Measurements from ENCODE around the gene ABCB11.
"Not testable (repeated sequence)": the region's sequence is repeated elsewhere in the genome, so short reads cannot be mapped to it uniquely, and the experiment has no call there.

Gene ABCB11

DNA sequence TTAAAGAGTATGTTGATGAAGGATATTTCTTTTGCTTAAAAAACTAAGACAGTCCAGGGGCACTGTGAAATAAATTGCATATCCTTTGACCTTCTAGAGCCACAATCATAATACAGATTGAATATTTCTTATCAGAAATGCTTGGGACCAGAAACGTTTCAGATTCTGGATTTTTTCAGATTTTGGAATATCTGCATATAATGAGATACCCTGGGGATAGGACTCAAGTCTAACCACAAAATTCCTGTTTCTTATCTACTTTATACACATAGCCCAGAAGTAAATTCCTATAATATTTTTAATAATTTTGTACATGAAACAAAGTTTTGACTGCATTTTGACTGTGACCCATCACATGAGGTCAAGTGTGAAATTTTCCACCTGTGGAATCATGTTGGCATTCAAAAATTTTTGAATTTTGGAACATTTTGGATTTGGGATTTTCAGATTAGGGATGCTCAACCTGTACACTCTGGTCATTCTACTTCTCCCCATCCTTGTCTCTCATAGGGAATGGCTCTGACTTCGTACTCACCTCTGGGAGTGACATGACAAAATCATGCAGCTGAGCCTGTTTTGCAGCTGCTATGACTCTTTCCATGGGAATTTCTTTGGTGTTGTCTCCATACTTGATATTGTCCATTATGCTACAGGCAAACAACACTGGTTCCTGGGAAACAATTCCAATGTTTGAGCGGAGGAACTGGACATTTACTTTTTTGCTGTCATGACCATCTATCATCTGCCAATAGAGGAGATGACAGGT lies 104.3 kb downstream of the ABCB11 start:
- DNase-seq, result no peak

DNA sequence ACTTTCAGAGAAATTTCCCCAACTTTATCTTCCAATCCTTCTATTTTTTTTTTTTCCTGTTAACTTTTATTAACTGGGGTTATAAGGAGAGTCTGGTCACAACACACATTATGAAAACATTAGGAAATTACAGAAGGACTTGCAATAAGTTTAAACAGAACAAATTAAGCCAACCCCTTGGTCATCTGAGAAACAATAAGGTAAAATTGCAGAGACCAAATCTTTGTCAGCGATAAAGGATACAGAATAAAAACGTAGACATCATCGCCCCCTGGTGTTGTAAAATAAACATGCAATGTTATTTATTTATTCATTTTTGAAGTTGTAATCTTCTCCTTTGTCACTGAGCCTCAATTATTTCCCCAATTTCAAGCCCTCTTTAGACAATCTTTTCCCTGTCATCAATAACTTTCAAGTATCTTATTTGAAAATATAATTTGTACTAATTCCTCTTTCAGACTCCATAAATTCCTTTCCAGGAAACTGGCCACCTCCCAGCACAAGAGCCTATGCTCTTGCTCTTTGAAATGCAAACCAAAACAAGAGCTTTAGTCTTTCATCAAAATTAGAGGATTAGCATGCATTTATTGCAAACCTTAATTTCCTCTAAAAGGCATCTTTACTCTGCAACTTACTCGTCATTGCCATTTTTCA lies 110.5 kb downstream of the ABCB11 start:
- peak in 1 of 2 donors; percentile 51 for DNase-seq

DNA sequence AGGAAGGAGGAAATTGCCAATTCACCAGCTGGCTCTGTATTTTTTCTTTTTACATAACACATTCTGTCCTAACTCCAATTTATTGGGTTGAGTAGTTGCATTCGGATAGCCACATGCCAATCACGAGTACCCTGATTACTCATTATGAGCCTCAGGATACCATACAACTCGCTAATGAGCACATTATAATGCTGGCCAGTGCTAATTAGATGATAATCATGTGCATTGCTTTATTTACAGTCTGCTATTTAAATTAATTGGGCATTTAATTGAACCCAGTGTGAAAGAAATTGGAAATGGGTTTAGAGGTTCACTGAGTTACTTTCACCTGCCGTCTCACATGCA lies 114.8 kb downstream of the ABCB11 start:
- DNase-seq, result no peak

DNA sequence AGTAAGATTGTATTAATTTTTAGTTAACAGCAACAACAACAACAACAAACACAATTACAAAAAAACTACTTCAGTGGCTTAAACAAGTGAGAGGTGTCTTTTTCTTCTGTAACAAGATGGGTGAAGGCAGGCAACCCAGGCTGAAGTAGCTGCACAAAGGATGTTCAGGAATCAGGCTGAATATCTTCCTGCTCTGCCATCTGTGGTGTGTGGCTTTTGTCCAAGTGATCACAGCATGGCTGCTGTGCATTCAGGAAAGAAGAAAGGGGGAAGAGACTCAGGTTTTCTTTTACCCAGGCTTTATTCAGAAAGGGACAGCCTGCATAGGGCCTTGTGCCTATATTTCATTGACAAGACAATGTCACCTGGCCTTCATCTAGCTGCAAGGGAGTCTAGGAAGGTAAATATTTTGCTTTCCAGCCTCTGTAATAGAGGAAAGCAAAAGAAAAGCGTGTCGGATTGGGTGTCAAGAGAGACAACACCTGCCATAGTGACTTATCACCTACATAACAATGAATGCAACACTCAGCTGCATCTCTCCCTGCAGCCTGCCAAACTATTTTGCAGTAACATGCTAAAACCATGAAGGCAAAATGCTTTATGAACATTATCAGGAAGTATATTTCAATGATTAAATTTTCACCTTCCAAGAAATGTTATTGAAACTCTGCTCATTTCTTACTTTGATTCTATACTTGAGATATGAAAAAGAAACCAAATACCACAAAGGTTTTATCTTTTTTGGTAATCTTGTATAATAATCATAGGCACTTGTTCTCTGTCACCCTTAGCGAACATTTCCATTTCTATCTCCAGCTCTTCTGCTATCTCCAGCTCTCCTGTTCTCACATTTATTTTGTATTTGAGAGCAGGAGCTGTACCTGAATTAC lies 115.4 kb downstream of the ABCB11 start:
- no peak for DNase-seq

DNA sequence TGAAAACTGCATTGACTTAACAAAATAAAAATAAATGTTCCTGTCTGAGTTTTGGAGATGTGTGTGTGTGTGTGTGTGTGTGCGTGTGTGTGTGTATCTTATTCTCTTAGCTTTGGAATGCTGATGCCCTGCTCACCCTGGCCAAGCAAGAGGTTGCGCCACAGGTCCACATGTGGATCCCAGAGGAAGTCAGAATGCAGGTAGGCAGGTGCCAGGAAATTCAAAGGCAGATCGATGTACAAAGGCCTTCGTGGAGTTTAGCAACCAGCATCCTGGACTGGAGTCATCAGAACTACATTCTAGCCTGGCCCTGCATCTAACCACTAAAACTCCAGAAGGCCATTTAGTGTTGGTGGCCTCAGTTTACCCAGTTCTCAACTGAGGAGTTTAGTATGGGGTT lies 117.6 kb downstream of the ABCB11 start:
- no peak for DNase-seq

DNA sequence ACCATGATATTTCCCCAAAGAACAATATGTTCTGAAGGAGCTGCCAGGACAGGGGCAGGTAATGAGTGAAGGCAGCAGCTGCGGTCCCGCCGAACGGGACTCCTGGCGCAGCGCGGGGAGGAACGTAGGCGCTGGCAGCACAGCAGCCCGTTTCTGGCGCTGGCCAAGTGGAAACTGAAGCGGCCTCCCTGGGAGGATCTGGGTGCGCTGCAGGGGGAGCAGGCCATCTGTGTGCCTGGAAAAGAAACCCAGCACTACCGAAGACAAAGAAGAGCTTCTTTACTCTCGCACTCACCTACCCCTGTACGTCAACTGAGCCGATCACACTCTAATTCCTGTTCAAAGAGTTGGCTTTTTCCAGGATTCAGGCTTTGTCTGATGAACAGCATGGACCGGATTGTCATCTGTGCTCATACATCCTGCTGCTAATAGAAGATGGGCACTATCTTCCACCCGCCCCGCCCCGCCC lies 118.2 kb downstream of the ABCB11 start:
- DNase-seq, result no peak

DNA sequence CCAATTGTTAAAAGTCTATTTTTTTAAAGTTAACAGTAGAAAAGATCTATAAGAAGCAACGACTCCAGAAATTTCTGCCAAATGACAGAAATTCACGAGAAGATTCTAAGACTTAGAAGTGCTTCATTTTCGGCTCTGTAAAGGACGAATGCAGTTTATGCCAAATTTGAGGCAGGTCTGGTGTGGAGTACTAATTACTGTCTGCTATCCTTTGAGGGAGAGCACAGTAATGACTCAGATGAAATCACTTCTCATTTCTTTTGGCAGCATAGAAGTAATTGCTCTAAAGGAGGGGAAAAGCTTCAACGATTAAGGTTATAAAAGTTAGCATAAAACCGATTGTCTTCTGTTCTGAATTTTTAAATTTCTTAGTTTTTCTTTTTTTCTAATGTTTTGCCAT lies 118.7 kb downstream of the ABCB11 start:
- DNase-seq, result no peak

DNA sequence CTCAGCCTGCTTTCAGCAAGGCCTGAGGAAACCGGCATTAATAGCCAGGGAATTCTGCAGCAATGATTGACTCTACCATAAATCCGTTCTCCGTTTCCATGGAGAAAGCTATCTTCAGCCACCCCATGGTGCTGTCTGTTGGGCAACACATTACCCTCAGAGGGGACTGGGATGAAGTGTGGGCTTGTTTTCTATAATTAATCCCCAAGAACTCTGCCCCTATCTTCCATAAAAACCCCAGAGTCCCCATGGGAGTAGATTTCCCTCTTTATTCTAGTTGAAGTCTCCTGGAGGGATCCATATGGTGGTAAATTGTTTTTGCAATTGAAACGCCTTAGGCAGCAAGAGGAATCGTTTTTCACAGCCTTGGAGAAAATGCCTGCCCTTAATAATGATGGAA lies 120.8 kb downstream of the ABCB11 start:
- no peak for DNase-seq

DNA sequence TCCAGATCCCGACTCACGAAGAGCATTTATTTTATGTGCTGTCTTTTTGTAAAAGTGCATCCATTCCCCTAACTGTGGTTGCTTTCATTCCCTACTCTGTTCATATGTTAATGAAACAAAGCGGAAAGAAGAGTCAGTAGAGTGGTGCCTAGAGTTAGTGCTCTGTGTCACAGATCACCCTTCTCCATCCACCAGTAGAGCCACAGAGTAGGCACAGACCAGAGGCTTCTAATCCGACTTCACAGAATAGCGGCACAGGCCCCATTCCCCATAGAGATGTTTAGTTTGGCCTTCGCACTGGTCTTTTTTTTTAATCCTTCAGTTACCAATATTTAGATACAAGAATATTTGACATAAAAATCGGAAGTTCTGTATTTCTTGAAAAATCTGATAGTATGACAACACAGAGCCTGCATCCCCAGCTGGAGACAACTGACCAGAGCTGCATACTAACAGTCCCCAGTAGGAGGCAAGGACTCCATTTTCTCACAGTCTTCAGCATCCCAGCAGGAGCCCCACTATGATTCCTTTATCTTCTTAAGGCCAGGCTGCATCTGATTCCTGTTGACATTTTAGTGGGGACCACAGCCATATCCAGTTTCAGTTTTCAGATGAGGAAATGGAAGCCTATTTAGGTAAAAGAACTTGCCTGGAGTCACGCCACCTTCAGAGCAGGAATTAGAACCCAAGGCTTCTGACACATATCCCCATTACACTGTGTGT lies 123.0 kb downstream of the ABCB11 start:
- no peak for DNase-seq

DNA sequence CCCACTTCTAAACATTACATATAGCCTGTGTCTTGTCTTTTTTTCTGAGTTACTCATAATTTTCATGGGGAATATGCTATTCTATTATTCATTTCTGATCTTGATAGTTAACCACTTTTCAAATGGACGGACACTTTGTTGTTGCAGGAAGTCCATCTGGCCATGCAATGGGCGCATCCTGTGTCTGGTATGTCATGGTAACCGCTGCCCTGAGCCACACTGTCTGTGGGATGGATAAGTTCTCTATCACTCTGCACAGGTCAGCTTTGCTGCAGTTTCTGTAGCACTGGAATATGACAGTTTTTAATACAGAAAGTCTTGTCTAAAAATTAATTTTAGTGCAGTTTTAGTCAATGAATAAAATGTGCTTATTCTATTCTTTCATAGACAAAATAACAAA lies 126.8 kb downstream of the ABCB11 start:
- DNase-seq, result no peak

DNA sequence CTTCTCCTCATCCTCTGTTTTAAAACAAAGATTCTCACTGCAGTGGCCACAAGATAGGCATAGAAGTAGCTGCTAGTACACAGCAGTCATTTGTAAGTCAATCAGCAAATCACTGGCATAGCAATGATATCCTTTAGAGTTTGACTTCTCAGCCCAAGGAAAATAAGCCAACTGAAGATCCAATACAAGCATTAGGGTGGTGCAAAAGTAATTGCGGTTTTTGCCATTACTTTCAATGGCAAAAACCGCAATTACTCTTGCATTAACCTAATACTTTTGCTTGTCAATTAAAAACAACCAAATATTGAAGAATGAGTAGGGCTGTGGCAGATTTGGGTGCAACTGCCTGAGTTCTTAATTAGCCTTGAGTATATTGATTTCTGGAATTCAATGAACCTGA lies 127.2 kb downstream of the ABCB11 start:
- no peak for DNase-seq

DNA sequence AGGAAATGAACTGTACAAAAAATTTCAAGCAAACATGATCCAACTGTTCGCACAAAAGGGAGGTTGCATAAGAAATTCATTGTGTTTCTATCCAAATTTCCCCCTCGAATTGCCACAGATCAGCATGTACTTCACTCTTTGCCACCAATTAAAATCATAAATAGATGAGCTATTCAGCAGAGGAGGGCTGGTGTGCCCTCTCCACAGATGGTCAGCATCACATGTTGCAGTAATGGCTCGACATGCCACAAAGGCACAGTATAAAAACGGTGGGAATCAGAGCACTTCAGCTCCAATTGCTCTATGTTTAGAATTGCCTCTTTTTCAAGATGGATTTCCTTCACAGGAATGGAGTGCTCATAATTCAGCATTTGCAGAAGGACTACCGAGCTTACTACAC lies 130.1 kb downstream of the ABCB11 start, which contains the start of gene G6PC2:
Gene G6PC2 (plus strand): TSS at position 289 of the 400 bp plus-strand sequence. CDS start 41 bp downstream, at position 330.
- DNase-seq, result no peak

DNA sequence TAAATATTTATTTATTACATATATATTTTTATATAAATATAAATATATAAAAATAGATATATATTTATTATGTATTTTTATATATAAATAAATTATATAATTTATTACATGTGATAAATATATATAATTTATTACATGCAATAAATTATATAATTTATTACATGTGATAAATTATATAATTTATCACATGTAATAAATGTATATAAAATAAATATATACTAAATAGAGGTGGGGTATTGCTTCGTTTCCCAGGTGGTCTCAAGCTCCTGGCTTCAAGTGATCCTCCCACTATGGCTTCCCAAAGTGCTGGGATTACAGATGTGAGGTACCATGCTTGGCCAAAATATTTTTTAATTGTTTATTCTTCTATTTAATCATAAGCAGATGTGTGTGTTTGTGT lies 133.7 kb downstream of the ABCB11 start:
- no peak for DNase-seq

DNA sequence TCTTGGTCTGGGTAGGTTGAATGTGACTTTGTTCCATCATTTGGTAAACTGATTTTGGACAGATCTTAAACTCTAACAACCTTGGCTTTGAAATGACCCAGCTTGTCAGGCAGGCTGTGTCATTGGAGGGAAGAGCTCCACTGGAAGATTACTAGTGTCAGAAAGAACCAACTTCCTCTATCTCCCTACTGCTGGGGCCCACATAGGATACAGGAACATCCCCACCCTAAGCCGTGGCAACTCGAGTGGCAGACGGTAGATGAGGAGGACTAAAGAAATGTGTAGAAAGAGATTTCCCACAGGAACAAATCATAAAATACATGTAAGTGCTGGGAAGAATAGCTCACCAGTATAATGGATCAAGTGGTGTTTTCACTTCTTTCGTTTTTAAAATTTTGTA lies 134.3 kb downstream of the ABCB11 start:
- no peak for DNase-seq

DNA sequence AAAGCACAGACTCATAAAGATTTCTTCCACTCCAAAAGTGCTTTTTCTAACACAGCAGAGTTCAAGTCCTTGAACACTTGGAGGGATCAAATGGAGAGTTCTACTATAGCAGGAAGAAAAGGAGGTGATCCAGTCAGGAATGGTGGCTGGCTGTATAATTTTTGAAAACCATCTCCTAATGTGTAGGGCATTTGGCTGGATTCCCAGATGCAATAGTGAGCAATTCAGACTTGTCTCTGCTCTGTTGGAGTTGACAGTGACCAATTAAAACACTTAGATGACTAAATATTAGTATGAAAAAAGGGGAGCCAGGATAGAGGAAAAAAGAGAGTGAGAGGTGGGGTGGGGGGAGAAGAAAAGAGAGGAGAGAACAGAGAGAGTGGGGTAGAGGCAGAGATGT lies 135.4 kb downstream of the ABCB11 start:
- no peak for DNase-seq

DNA sequence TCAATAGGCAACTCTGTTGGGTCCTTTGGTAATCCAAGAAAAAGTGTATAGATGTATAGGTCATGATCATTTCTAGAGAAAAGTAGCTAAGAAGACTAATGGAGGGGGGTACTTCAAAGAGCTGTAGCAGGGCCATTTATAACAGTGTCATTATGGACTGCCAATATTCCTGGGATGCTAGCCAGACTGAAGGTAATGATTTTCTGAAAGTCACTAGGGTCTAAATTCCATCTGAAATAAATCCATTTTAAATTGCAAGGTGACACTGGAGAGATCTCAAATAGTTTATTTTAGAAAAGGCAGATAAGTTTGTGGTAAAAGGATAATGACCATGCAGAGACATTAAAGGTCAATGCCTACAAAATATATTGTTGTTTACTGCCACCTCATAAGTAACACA lies 136.4 kb downstream of the ABCB11 start:
- DNase-seq, result no peak

DNA sequence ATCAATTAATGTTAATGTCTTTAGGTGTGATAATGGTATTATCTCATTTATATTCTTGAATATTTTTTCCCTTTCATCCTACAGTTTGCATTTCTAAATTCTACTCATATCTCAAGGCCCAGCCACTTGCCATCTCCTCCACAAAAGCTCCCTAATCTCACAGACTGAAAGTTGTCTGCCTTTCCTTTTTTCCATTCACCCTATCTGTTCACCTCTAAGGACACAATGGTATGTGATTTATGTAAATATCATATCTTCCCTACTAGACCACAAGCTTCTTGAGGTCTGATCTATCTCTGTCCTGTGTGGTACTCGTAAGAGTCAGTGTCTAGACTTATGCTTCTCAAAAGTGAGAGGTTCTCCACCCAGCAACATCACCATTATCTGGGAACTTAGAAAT lies 137.0 kb downstream of the ABCB11 start:
- DNase-seq, result no peak

DNA sequence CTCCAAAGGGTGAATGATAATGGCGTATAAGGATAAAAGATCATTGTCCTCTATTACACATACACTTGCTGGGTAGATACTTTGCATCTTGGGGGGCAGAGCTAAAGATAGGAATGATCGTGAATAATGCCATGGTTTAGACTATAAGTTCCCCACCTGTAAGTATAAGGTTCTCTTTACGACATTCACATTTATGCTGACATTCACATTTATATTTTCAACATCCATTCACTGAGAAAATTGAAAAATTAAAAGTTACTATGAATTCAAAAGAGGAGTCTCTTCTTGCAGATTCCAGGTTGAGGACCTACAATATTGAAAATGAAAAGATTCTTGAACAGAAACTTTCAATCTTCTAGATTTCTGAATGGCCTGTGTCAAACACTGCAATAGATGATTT lies 138.8 kb downstream of the ABCB11 start:
- DNase-seq, result no peak

DNA sequence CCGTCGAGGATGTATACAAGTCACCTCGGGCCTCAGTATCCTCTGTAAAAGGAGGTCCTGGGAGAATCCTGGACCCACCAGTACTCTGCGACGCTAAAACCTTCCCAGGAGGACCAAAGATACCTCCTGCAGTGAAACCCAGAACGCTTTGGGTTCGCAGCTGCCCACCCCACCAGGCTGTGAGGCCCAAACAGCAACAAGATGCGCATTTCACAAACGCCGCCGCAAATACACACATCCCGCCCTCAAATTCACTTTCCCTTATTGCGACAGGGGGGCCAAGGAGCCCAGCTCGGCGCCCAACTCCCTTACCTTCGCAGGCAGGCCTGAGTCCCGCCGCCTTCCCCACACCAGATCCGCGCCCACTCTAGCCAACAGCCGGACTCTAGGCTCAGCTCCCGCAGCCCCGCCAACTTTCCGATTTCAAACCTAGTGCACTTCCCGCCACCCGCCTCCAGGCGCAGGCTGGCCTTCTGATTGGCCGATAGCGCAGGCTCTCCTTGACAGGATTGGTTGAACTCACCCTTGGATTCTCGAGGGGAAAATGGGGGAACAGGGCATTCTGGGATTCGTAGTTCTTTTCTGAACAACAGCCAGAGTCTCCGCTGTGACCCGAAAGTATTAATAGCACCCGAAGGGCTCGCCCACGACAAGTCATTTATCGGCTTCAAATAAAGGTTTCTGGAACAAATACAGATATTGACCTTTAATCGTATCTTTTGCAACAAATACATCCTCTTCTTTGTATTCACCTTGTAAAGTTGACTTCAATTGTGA lies 140.9 kb downstream of the ABCB11 start, which contains the start of gene SPC25:
Gene SPC25 (minus strand): TSS at position 425 of the 777 bp plus-strand sequence. CDS start 911 bp downstream, outside the sequence.
- DNase-seq, result peak; percentile 88 to 92

DNA sequence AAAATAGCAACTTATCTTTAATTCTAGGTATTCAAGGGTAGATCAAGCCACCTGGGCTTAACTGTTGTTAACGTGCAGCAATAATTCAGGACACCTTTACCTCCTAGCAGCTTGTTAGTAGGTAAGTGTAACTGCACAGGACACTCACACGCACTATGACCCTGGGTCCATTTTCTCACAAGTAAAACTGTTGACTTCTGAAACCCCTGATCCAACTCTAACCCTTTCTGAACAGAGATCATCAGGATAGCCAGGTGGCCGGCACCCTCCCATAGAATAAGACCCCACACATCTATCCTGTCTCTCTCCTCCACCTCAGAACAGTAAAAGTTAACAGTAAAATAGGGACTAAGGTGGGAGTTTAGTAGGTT lies 141.5 kb downstream of the ABCB11 start:
- no peak for DNase-seq

DNA sequence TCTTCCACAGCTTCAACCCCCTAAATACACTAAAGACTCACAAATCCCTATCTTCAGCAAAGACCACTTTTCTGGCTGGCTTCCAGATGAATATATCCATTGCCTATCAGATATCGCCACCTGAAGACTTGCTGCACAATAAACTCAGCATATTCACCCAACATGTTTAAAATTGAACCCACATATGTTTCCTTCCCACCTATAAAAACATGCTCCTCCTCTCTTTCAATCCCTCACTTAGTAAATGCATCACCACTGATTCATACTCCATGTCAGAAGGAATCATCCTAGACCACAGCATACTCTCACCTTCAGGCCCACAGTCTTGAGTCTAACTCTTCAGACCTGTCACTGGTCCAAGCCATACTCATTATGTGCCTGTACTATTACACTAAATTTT lies 146.1 kb downstream of the ABCB11 start:
- no peak for DNase-seq

DNA sequence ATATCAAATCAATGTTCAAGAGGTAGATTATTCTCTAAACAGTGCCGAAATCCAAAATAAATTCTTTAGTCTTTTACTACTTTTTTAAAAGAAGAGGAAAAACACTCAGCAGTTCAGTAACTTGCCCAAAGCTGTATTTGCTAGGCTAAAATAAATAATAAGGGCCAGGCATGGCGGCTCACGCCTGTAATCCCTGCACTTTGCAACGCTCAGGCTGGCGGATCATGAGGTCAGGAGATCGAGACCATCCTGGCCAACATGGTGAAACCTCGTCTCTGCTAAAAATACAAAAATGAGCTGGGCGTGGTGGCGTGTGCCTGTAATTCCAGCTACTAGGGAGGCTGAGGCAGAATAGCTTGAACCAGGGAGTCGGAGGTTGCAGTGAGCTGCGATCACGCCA lies 149.0 kb downstream of the ABCB11 start:
- not testable (repeated sequence) for DNase-seq
